GM12878 (cell line): ENCODE measurements around the gene MAPKBP1. TPM values are rescaled to one million over a fixed set of nuclear protein-coding genes. Genes with fewer than 3 reads are reported as not detected.

Source experiments
- ATAC-seq: fragments of 200-7000 bp; cut with Tn5 transposase; 3 replicates; pipeline ENCODE4 v1.9.1; 2020; ENCODE audit warnings: mild to moderate bottlenecking, moderate library complexity
- BruUV-seq: library from RNA; stranded (reverse); fragments of 400-500 nt; replicated peaks from 2 replicates; lab custom pipeline; 2021; lab: Mats Ljungman, UMichigan
- CTCF ChIA-PET: fragments of 300-600 bp; sonication (Branson Sonifier 250); formaldehyde crosslinking; extraction: SDS; loops from one replicate; lab custom pipeline; 2021; ENCODE audit warnings: inconsistent platforms; lab: Yijun Ruan, JAX
- POLR2A ChIA-PET: fragments of 350-600 bp; formaldehyde crosslinking; extraction: SDS; loops from one replicate; lab custom pipeline; 2021; ENCODE audit warnings: inconsistent platforms; lab: Charles Lee
- RAD21 ChIA-PET: fragments of 300-600 bp; sonication (Branson Sonifier 250); formaldehyde crosslinking; loops from one replicate; lab custom pipeline; 2023; ENCODE audit warnings: antibody characterized with exemption; ENCODE audit not compliant: unreplicated experiment; lab: Charles Lee
- SMC1A ChIA-PET: fragments of 300-600 bp; sonication (Branson Sonifier 250); formaldehyde crosslinking; loops from one replicate; lab custom pipeline; 2023; ENCODE audit not compliant: unreplicated experiment, uncharacterized antibody; lab: Charles Lee
- DNase-seq: peaks from one replicate; pipeline ENCODE4 v3.0.0-alpha.2; 2011; ENCODE audit warnings: low read depth, low spot score
- FAIRE-seq: peaks from 3 replicates; lab custom pipeline; 2011; peaks lifted over from hg19 to GRCh38; lab: Jason Lieb, UNC
- H2AFZ ChIP-seq: 2 replicates; pipeline ENCODE4 v1.6.0; 2011; ENCODE audit warnings: low read depth, low read length, control low read depth; ENCODE audit not compliant: control insufficient read depth
- H3K27ac ChIP-seq: 2 replicates; pipeline ENCODE4 v1.5.1; 2011; ENCODE audit warnings: control low read depth; ENCODE audit not compliant: control insufficient read depth, insufficient read depth
- H3K27me3 ChIP-seq, 2 experiments: replicated peaks in 1 of 2; 2 replicates each; pipeline versions ENCODE4 v1.6.0 to v1.6.1; 2011; ENCODE audit warnings: low read length in 1 of 2; ENCODE audit not compliant: control insufficient read depth in 2 of 2, insufficient read depth in 2 of 2
- H3K36me3 ChIP-seq, 2 experiments: 2 replicates each; pipeline ENCODE4 v1.5.1; 2011; ENCODE audit warnings: low read length in 1 of 2; ENCODE audit not compliant: control insufficient read depth in 2 of 2, insufficient read depth in 2 of 2
- H3K4me1 ChIP-seq: 2 replicates; pipeline ENCODE4 v1.6.1; 2011; ENCODE audit warnings: mild to moderate bottlenecking, low read length, moderate library complexity, mixed read lengths; ENCODE audit not compliant: control insufficient read depth, insufficient read depth
- H3K4me2 ChIP-seq: 2 replicates; pipeline ENCODE4 v1.6.0; 2011; ENCODE audit warnings: control low read depth; ENCODE audit not compliant: control insufficient read depth, insufficient read depth
- H3K4me3 ChIP-seq: fragments of 200-600 bp; sonication (generic); 2 replicates; pipeline ENCODE4 v1.5.1; 2016
- H3K79me2 ChIP-seq: 2 replicates; pipeline ENCODE4 v1.6.0; 2011; ENCODE audit warnings: low read length; ENCODE audit not compliant: control insufficient read depth, insufficient read depth
- H3K9ac ChIP-seq: 2 replicates; pipeline ENCODE4 v1.8.0; 2011; ENCODE audit warnings: low read length, control low read depth, mixed read lengths; ENCODE audit not compliant: control insufficient read depth, insufficient read depth
- H3K9me3 ChIP-seq: replicated peaks from 3 replicates; pipeline ENCODE4 v1.5.1; 2011; ENCODE audit warnings: mild to moderate bottlenecking, low read length; ENCODE audit not compliant: control insufficient read depth, insufficient read depth
- H4K20me1 ChIP-seq: 2 replicates; pipeline ENCODE4 v1.6.0; 2011; ENCODE audit not compliant: control insufficient read depth, insufficient read depth
- CBFB ChIP-seq: IDR thresholded peaks from 2 replicates; pipeline ENCODE4 v1.6.1; 2016; ENCODE audit warnings: antibody characterized with exemption, low read depth
- EZH2 ChIP-seq: IDR thresholded peaks from 2 replicates; pipeline ENCODE4 v1.6.1; 2012; ENCODE audit warnings: low read depth, mild to moderate bottlenecking, control low read depth, inconsistent platforms, low read length, borderline replicate concordance; ENCODE audit not compliant: control insufficient read depth
- HDGF ChIP-seq: fragments of 450-650 bp; IDR thresholded peaks from 2 replicates; pipeline ENCODE4 v1.6.1; 2016; ENCODE audit warnings: antibody characterized with exemption
- JUND ChIP-seq: IDR thresholded peaks from 2 replicates; pipeline ENCODE4 v1.6.1; 2012; ENCODE audit warnings: low read depth, mild to moderate bottlenecking, low read length, improper control_type of control experiment, moderate library complexity
- NR2F1 ChIP-seq: fragments of 450-650 bp; conservative IDR thresholded peaks from 2 replicates; pipeline ENCODE4 v1.6.1; 2017; ENCODE audit warnings: mild to moderate bottlenecking
- SIX5 ChIP-seq: IDR thresholded peaks from 2 replicates; pipeline ENCODE4 v1.6.1; 2011; ENCODE audit warnings: mild to moderate bottlenecking, low read depth, low read length, moderate library complexity; ENCODE audit not compliant: severe bottlenecking
- SMC3 ChIP-seq: IDR thresholded peaks from 2 replicates; pipeline ENCODE4 v1.6.1; 2011; ENCODE audit warnings: low read length, improper control_type of control experiment, borderline replicate concordance
- WGBS: methylation state at CpG from one replicate; pipeline ENCODE4 v1.1.6; 2016; ENCODE audit warnings: low lambda C conversion rate; ENCODE audit not compliant: insufficient replicate concordance, insufficient coverage; ENCODE audit errors: missing lambda C conversion rate; 5-methylcytosine and 5-hydroxymethylcytosine counted together
- in situ Hi-C: fragments of 300-500 bp; cut with MboI; formaldehyde crosslinking; loops from 9 replicates; pipeline ENCODE4 v1.14.3; 2018; ENCODE audit warnings: mixed read lengths
- intact Hi-C: fragments of 100-400 bp; cut with micrococcal nuclease; formaldehyde crosslinking; loops from one replicate; pipeline ENCODE4 v1.14.2; 2022; ENCODE audit not compliant: unreplicated experiment
- polyA plus RNA-seq, 11 experiments: library from polyadenylated mRNA; depleted of rRNA in 4 of 11; unstranded in 6 of 11; stranded (reverse) in 5 of 11; fragments of >200 nt; fragmentation: Nextera tagmentation in 4 of 11; fragmentation: Illumina TruSeq in 1 of 11; extraction: Ambion mirVana in 4 of 11; extraction: Trizol in 1 of 11; gene quantifications; 1 replicate in 1 of 11; 2 replicates in 10 of 11; pipeline versions ENCODE4 v1.2.1 to v1.2.3, GENCODE V29; 2011 to 2016; ENCODE audit warnings: inconsistent platforms in 2 of 11, missing spikeins in 2 of 11, low read depth in 1 of 11
- total RNA-seq, 4 experiments: library from RNA; depleted of rRNA in 3 of 4; stranded (reverse); fragments of >200 nt in 3 of 4; fragmentation: Illumina TruSeq in 1 of 4; extraction: Trizol in 1 of 4; gene quantifications; 2 replicates each; pipeline versions ENCODE4 v1.2.1 to v1.2.3, GENCODE V29; 2013 to 2021
- TF ChIP-seq, protein P1 (sequence below): fragments of 450-650 bp; IDR thresholded peaks from 2 replicates; pipeline ENCODE4 v1.6.1; 2017; ENCODE audit warnings: borderline replicate concordance
- TF ChIP-seq, protein P2 (sequence below): IDR thresholded peaks from 2 replicates; pipeline ENCODE4 v1.6.1; 2012; ENCODE audit warnings: low read depth, low read length, improper control_type of control experiment
- TF ChIP-seq, protein P3 (sequence below), 3 experiments: IDR thresholded peaks in 2 of 3; conservative IDR thresholded peaks in 1 of 3; 2 replicates each; pipeline ENCODE4 v1.5.1; 2011; ENCODE audit warnings: low read depth in 3 of 3, low read length in 3 of 3, mild to moderate bottlenecking in 3 of 3, control low read depth in 2 of 3, moderate library complexity in 2 of 3, inconsistent platforms in 1 of 3, mixed read lengths in 1 of 3; ENCODE audit not compliant: control insufficient read depth in 2 of 3, insufficient read depth in 1 of 3; ENCODE audit errors: extremely low read depth in 1 of 3
- TF ChIP-seq, protein P4 (sequence below): fragments of 450-650 bp; conservative IDR thresholded peaks from 2 replicates; pipeline ENCODE4 v1.6.1; 2017; ENCODE audit warnings: mild to moderate bottlenecking, moderate library complexity

The MAPKBP1 gene
- total and polyA plus RNA-seq, 10 of the 15 experiments (the other 5 are each of a cell fraction or from before 2014, with no cell fraction given) = 0.44 to 19.0 (median 7.3) TPM

DNA sequence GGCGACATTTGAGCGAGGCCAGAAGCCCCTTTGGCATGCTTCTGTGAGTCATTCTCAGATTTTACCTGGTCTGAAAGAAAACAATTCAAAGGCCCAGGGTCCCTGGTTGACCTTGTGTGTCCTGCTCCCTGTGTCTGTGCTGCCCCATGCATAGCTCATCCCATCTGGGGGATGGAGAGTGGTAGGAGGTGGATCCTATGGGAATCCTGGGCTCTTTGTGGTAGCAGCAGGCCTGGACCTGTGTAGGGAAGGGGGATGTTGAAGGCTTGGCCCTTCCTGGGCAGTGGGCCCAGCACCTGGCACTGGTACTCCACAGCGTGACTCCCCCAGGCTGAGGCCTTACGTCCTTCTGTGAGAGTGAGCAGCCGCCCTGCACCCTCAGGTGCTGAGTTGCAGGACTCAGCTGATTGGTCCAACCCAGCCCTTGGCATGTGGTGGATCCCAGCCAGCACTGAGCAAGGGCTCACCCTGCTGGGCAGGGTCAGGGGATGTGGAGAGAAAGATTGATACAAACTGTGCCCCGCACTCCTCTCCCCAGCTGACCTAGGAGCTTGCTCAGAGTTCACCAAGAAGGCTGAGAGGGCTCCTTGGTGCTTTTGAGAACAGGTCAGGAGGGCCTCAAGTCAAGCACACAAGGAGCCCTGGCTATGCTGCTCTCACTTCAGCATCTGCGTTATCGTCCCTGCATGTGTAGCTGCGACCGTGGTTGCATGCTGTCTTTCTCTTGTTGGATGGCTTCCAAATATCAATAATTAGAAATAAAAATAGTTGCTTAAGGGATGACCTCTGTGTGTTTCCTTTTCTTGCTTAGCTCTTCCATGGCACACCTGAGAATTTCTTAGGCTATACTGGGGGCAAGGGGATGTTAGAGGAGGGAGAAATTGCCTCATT, 32.3 kb downstream of the MAPKBP1 start:
- DNase-seq = no peak
- Histone ChIP-seq H3K4me1 (no peaks in the 10 kb centered on the region), H3K36me3 (peaks cover 0 to 4% of the 10 kb centered on the region in 2 experiments; a peak in 3 of 4 replicates), H3K79me2 (no peaks in the 10 kb centered on the region), H2AFZ (no peak overlapping the region), H4K20me1 (no peaks in the 10 kb centered on the region), H3K9ac (no peak overlapping the region), H3K4me2 (no peak overlapping the region), H3K27ac (no peak overlapping the region), H3K4me3 (no peak overlapping the region), H3K9me3 (no peaks in the 10 kb centered on the region; the same call in 2 of the 3 replicates), H3K27me3 (no peaks in the 10 kb centered on the region)
- WGBS = over 99% methylated on average over 10 of the region's 10 CpGs
- no TSS peak for BruUV-seq
- ATAC-seq = peak; percentile 40; the same call in 1 of the 3 replicates
- FAIRE-seq = no peak
- ChIA-PET SMC1A (interaction anchor here (8.3 kb wide), 1 partner anchor 32 kb away, joined by 268 read pairs; the partner anchor contains the start of gene MAPKBP1), POLR2A (no interaction called here), RAD21 (interaction anchor here (12.6 kb wide), 1 partner anchor 32 kb away, joined by 305 read pairs; the partner anchor contains the start of gene MAPKBP1), CTCF (interaction anchor here (1.1 to 3.6 kb wide), 4 partner anchors 27 to 49 kb away, joined by 4 to 34 read pairs (median 4); partner anchors contain the start of gene MAPKBP1)
- intact Hi-C loops = no loop called here
- in situ Hi-C loops = no loop called here
- TF ChIP-seq, protein P1, sequence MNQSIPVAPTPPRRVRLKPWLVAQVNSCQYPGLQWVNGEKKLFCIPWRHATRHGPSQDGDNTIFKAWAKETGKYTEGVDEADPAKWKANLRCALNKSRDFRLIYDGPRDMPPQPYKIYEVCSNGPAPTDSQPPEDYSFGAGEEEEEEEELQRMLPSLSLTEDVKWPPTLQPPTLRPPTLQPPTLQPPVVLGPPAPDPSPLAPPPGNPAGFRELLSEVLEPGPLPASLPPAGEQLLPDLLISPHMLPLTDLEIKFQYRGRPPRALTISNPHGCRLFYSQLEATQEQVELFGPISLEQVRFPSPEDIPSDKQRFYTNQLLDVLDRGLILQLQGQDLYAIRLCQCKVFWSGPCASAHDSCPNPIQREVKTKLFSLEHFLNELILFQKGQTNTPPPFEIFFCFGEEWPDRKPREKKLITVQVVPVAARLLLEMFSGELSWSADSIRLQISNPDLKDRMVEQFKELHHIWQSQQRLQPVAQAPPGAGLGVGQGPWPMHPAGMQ = no peak
- TF ChIP-seq NR2F1 (no peak), JUND (no peak), HDGF (no peak), CBFB (no peak), EZH2 (no peak), SMC3 (peak; percentile 4; the same call in 1 of the 2 replicates), SIX5 (no peak)
- TF ChIP-seq, protein P2, sequence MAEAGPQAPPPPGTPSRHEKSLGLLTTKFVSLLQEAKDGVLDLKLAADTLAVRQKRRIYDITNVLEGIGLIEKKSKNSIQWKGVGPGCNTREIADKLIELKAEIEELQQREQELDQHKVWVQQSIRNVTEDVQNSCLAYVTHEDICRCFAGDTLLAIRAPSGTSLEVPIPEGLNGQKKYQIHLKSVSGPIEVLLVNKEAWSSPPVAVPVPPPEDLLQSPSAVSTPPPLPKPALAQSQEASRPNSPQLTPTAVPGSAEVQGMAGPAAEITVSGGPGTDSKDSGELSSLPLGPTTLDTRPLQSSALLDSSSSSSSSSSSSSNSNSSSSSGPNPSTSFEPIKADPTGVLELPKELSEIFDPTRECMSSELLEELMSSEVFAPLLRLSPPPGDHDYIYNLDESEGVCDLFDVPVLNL = no peak
- TF ChIP-seq, protein P3, sequence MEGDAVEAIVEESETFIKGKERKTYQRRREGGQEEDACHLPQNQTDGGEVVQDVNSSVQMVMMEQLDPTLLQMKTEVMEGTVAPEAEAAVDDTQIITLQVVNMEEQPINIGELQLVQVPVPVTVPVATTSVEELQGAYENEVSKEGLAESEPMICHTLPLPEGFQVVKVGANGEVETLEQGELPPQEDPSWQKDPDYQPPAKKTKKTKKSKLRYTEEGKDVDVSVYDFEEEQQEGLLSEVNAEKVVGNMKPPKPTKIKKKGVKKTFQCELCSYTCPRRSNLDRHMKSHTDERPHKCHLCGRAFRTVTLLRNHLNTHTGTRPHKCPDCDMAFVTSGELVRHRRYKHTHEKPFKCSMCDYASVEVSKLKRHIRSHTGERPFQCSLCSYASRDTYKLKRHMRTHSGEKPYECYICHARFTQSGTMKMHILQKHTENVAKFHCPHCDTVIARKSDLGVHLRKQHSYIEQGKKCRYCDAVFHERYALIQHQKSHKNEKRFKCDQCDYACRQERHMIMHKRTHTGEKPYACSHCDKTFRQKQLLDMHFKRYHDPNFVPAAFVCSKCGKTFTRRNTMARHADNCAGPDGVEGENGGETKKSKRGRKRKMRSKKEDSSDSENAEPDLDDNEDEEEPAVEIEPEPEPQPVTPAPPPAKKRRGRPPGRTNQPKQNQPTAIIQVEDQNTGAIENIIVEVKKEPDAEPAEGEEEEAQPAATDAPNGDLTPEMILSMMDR (IDR thresholded peaks at IDR 0.05 in 2 of 3, conservative IDR thresholded peaks at IDR 0.05 in 1 of 3; ENCODE audit: control insufficient read depth in 2 of 3, extremely low read depth in 1 of 3, insufficient read depth in 1 of 3, low read depth in 3 of 3, low read length in 3 of 3) = peak in 2 of 3 experiments; percentile 7 to 17; a peak in 2 of 6 replicates
- TF ChIP-seq, protein P4, sequence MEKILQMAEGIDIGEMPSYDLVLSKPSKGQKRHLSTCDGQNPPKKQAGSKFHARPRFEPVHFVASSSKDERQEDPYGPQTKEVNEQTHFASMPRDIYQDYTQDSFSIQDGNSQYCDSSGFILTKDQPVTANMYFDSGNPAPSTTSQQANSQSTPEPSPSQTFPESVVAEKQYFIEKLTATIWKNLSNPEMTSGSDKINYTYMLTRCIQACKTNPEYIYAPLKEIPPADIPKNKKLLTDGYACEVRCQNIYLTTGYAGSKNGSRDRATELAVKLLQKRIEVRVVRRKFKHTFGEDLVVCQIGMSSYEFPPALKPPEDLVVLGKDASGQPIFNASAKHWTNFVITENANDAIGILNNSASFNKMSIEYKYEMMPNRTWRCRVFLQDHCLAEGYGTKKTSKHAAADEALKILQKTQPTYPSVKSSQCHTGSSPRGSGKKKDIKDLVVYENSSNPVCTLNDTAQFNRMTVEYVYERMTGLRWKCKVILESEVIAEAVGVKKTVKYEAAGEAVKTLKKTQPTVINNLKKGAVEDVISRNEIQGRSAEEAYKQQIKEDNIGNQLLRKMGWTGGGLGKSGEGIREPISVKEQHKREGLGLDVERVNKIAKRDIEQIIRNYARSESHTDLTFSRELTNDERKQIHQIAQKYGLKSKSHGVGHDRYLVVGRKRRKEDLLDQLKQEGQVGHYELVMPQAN = no peak
